GM19239 (cell line): ENCODE measurements around the gene RB1.
"Not testable (repeated sequence)": the region's sequence is repeated elsewhere in the genome, so short reads cannot be mapped to it uniquely, and the experiment has no call there.

Source experiments
- DNase-seq: peaks from one replicate; pipeline ENCODE4 v3.0.0; 2011; ENCODE audit warnings: low spot score; ENCODE audit not compliant: insufficient read length
- FAIRE-seq: peaks from 2 replicates; lab custom pipeline; 2011; peaks lifted over from hg19 to GRCh38; lab: Jason Lieb, UNC

The RB1 gene

GRCh38 chr13:48402325-48402932 is 98.9 kb downstream of the RB1 start:
- DNase-seq (no peak), FAIRE-seq (peak; percentile 83)

DNA sequence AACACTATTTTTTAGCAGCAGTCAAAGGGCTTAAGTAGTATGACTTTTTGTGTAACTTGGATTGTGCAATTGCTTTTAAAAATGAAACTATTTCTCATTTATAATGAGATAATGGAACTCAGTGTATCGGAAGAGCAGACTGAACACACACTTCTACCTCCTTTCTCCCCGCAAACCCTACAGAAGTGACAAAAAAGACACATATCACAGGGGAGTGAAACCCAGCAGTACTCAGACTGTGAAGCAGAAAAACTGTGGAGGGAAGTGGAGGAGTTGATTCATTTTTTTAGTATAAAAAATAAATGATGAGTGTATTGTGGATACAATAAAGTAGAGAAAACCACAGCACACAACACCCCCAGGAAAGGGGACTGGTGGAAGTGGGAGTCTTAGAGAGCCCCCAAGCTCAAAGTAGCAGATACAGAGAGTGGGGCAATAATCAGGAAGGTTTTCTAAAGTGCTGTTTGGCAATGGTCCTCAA is 99.6 kb downstream of the RB1 start:
- FAIRE-seq = peak; percentile 92

GRCh38 chr13:48403913-48404312 is 100.4 kb downstream of the RB1 start:
- DNase-seq = no peak
- no peak for FAIRE-seq

More for the DNA sequence above, 99.6 kb downstream of the RB1 start:
- DNase-seq = peak; percentile 14

GRCh38 chr13:48404952-48405351 is 101.4 kb downstream of the RB1 start:
- DNase-seq (no peak), FAIRE-seq (peak; percentile 64)

DNA sequence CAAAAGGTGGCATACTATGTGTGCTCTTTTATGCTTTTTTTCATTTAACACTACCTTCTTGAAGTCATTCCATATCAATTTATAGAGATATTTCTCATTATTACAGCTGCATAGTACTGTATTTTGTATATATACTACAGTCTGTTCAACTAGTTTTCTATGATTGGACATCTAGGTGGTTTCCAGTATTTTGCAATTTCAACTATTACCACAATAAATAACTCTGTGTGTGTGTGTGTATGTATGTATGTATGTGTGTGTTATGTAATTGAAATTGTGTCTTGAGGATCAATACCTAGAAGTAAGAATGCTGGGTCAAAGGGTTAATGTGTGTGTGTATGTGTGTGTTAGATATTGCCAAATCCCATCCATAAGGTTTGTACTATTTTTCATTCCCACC is 102.3 kb downstream of the RB1 start:
- FAIRE-seq = peak; percentile 61
- no peak for DNase-seq

DNA sequence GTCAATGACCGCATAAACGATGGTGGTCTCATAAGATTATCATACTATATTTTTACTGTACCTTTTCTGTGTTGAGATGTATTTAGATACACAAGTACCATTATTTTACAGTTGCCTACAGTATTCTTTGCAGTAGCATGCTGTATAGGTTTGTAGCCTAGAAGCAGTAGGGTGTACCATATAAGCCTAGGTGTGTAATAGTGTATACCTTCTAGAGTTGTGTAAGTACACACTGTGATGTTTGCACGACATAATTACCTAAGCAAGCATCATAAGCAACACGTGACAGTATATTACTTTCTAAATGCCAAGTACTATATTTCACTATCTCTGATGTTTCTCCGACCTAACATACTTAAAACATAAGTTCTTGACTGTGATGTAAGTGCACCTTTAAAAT is 106.6 kb downstream of the RB1 start:
- FAIRE-seq (peak; percentile 85), DNase-seq (no peak)

GRCh38 chr13:48411147-48411794 is 107.7 kb downstream of the RB1 start:
- DNase-seq (no peak), FAIRE-seq (peak; percentile 77)

DNA sequence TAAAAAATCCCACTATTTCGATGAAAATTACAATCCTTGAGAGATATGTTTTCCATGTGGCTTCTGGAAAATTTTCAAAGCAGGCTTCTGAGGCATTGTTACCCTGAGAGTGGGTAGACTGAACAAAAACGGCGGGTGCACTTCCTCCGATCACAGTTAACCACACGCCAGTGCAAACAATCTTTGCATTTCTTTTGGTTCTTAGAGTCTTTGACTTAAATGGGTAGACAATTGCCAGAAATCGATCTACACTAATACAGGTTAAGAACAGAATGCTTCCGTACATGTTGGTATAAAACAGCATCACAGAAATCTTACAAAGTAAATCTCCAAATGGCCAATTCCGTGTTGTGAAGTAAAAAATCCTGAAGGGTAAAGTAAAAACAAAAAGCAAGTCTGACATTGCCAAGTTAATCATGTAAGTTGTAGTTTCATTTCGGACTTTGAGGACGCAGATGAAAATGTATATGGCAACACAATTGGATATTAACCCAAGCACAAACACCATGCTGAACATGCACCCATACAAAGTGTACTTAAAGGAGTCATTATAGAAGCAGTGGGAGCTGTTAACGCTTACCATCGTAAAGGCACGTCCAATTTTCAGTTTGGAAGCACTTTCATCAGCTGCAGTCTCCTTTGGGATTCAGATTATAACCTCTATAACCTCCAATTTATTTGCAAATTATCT is 108.4 kb downstream of the RB1 start:
- DNase-seq (no peak), FAIRE-seq (no peak)

- no peak for DNase-seq
- FAIRE-seq = peak; percentile 92
Measured at GRCh38 chr13:48412881-48413351, 109.4 kb downstream of the RB1 start, which contains the start of gene LPAR6. LPAR6 (minus strand) TSS chr13:48413113; CDS start chr13:48412423, 690 bp downstream.

GRCh38 chr13:48414501-48414900 is 111.0 kb downstream of the RB1 start:
- DNase-seq (no peak), FAIRE-seq (no peak)

GRCh38 chr13:48415516-48415915 is 112.0 kb downstream of the RB1 start:
- FAIRE-seq (no peak), DNase-seq (no peak)

GRCh38 chr13:48422003-48422402 is 118.5 kb downstream of the RB1 start:
- not testable (repeated sequence) for DNase-seq, FAIRE-seq

DNA sequence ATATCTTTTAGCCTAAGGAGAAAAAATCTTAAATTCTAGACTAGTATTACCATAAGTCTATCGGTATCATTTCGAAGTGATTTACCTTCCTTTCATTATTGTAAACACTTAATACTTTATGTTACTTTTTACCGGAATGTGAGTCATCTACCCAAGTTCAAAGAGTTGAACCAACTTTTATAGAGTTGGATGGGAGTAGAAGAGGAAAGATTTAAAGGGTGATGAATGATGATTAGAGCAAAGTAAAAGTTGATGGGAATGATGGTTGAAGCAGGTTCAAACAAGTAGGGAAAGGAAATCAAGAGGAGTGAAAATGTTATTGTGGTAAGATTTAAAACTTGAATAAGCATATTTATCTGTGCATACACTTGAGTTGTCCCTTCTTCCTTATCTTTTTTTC is 120.7 kb downstream of the RB1 start:
- DNase-seq (no peak), FAIRE-seq (no peak)

GRCh38 chr13:48426052-48426451 is 122.5 kb downstream of the RB1 start:
- DNase-seq = no peak
- no peak for FAIRE-seq

GRCh38 chr13:48426755-48427298 is 123.3 kb downstream of the RB1 start:
- DNase-seq, FAIRE-seq: not testable (repeated sequence)

- no peak for DNase-seq
- peak; percentile 76 for FAIRE-seq
Measured at GRCh38 chr13:48429036-48429435, 125.5 kb downstream of the RB1 start.

GRCh38 chr13:48429886-48430285 is 126.3 kb downstream of the RB1 start:
- DNase-seq (no peak), FAIRE-seq (peak; percentile 61)

DNA sequence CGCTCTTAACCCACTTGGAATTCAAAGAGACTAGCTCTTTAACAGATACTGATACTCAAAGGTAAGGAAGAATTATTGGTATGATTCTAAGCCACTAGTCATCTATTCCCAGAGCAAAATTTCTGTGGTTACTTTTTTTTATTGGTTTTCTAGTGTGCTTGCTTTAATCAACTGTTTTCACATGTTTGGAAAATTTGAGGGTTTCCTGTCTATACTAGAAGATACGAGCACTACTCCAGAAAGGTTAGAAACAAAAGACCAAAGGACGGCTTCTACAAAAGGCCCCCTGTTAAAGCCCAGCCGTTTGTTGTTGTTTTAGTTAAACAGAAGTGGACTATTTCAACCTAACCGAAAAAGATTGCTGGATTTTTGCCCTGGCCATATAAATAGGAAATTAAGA is 127.9 kb downstream of the RB1 start:
- no peak for DNase-seq
- FAIRE-seq = peak; percentile 80

- FAIRE-seq = no peak
- no peak for DNase-seq
Measured at GRCh38 chr13:48431987-48432615, 128.6 kb downstream of the RB1 start.

DNA sequence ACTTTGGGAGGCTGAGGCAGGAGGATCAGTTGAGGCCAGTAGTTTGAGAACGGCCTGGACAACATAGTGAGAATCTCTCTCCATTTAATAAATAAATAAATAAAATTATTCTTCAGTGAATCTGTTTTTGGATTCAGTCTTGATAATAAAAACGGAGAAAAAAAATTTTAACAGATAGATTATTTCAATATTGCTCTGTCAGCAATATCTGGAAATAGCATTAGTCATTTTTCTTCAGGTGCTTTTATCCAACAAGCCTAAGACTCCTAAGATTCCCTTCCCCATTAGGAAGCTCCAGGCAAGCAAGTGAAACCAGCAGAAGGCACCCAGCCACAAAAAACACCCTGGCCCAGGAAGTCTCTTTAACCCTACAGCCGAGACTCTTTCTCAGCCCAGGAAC is 130.6 kb downstream of the RB1 start:
- no peak for FAIRE-seq
- DNase-seq = no peak
